ENCODE results near the gene PSTPIP2.
"Not testable (repeated sequence)": the region's sequence is repeated elsewhere in the genome, so short reads cannot be mapped to it uniquely, and the experiment has no call there.

Gene PSTPIP2

GRCh38 chr18:46068763-46069162, 3.3 kb downstream of the PSTPIP2 start:
- no peak for DNase-seq

- no peak for DNase-seq
Observed at GRCh38 chr18:46067438-46068007, 4.5 kb downstream of the PSTPIP2 start.

GRCh38 chr18:46062781-46063180, 9.3 kb downstream of the PSTPIP2 start:
- no peak for DNase-seq

GRCh38 chr18:46061796-46062195, 10.3 kb downstream of the PSTPIP2 start:
- no peak for DNase-seq

- DNase-seq, result no peak
Observed at GRCh38 chr18:46061387-46061786, 10.7 kb downstream of the PSTPIP2 start.

- no peak for DNase-seq
Observed at GRCh38 chr18:46060359-46060841, 11.7 kb downstream of the PSTPIP2 start.

GRCh38 chr18:46055838-46056230, 16.2 kb downstream of the PSTPIP2 start:
- no peak for DNase-seq

GRCh38 chr18:46054956-46055837, 16.9 kb downstream of the PSTPIP2 start:
- DNase-seq, result no peak

GRCh38 chr18:46053368-46054095, 18.5 kb downstream of the PSTPIP2 start:
- DNase-seq, result no peak

- DNase-seq, result no peak
Observed at GRCh38 chr18:46051731-46052461, 20.2 kb downstream of the PSTPIP2 start.

- no peak for DNase-seq
Observed at GRCh38 chr18:46050268-46050667, 21.8 kb downstream of the PSTPIP2 start.

GRCh38 chr18:46048641-46049040, 23.4 kb downstream of the PSTPIP2 start:
- DNase-seq, result no peak

- not testable (repeated sequence) for DNase-seq
Observed at GRCh38 chr18:46047369-46047768, 24.7 kb downstream of the PSTPIP2 start.

GRCh38 chr18:46046688-46047087, 25.4 kb downstream of the PSTPIP2 start:
- DNase-seq, result no peak

- no peak for DNase-seq
Observed at GRCh38 chr18:46046126-46046525, 25.9 kb downstream of the PSTPIP2 start.

- DNase-seq, result no peak
Observed at GRCh38 chr18:46042571-46043123, 29.4 kb downstream of the PSTPIP2 start.

- DNase-seq, result no peak
Observed at GRCh38 chr18:46040747-46041104, 31.3 kb downstream of the PSTPIP2 start.

GRCh38 chr18:46040033-46040746, 31.9 kb downstream of the PSTPIP2 start:
- DNase-seq, result no peak

GRCh38 chr18:46037512-46038305, 34.4 kb downstream of the PSTPIP2 start:
- DNase-seq, result no peak

- no peak for DNase-seq
Observed at GRCh38 chr18:46035696-46036680, 36.1 kb downstream of the PSTPIP2 start.
